HG03103 (cell line): Measurements from ENCODE around the gene CHST15.

Experiments used
- ATAC-seq: cut with Tn5 transposase; IDR thresholded peaks from one replicate; pipeline ENCODE4 v1.9.1; 2021; ENCODE audit warnings: low read depth; ENCODE audit not compliant: unreplicated experiment

CHST15 gene

DNA sequence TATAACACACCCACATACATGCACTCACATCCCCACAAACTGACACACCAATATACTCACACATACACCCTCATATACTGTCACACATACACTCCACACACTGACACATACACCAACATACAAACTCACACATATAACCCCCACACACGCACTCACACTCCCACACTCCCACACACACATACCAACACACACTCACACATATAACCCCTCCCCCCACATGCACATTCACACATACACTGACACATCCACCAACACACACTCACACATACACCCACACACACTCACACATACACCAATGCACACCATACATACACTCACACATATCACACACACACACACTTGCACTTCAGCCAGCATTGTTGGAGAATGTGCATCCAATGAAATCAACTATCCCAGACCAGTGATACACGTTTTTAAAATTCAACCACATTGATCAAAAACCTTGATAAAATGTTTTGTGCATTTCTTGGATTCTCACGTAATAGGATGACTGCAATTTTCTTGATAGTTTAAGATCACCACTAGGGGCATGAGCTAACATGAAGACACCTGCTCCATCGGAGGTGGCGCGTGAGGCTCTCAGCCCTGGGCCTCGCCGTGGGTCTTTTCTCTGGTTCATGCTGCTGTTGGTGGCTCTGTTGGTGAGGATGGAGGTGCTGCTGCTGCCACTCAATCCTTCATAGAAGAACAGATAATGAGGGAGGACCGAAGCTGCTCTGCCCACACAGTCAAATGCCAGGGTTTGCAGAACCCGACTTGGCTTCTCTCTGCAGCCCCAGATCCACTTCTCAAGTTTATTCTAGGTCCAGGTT lies 32.1 kb upstream of the CHST15 start:
- ATAC-seq, result no peak

DNA sequence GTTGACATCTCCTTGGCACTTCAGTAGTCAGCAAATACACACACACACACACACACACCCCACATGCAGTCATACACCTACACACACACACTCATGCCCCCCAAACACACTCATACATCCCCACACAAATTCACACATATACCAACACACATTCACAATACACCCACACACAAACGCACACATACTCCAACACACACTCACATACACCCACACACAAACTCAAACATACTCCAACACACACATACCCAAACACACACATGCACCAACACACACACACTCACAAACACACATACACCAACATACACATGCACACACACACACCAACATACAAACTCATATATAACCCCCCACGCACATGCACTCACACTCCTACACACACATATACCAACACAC lies 31.4 kb upstream of the CHST15 start:
- ATAC-seq, result no peak

DNA sequence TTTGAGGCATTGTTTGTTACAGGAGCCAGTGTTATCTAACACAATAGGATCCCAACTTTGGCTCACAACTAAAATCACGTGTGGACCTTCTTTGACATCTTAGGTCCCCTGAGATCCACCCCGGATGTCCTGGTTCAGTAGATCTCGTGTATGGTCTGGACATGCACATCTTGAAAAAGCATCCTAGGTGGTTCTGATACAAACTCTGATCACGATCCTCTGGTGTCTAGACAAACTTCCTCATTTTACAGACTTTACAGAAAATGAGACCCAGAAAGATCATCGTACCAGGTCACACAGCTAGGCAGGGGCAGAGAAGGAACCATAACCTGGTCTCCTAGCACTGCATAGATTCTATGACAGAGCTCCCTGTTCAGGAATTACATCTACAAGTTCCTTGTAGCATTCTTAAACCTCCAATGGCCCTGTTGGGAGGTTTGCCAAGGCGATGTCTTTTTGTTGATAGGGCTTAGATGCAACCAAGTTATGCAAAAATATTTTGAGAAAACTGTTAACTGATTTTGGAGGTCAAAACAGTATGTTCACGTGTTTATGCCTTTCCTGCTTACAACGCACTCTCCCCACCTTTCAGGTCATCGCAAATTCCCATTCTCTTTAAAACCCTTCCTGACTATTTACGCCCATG lies 30.8 kb upstream of the CHST15 start:
- ATAC-seq, result no peak

DNA sequence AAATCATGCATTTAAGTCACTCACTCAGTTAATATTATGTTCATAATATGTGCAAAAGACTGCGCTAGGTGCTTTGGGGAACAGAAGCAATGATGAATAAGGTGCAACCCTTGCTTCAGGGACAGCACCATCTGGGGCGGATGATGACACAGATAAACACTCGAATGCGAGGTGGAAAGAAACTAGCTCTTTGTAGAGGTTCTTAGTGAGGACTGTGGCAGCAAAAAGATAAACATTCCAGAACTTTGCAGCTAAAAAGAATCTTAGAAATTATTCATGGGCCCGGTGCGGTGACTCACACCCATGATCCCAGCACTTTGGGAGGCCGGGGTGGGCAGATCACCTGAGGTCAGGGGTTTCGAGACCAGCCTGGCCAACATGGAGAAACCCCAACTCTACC lies 29.8 kb upstream of the CHST15 start:
- no peak for ATAC-seq

DNA sequence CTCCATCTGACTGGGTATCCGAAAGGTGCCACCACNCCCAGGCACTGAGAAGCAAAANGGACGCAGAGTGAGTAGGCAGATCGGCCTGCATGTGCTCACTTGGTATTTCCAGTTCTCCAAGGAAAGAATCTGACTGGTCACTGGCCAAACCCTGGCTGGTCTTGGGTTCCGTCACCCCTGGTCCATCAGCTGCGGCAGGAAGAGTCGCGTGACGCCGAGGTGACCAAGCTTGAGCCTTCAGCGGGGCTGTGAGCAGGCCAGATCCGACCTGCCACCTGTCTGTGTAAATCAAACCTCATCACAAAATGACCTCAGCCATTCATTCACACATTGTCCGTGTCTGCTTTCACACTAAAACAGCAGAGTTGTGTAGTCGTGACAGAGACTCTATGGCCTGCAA lies 28.8 kb upstream of the CHST15 start:
- no peak for ATAC-seq

DNA sequence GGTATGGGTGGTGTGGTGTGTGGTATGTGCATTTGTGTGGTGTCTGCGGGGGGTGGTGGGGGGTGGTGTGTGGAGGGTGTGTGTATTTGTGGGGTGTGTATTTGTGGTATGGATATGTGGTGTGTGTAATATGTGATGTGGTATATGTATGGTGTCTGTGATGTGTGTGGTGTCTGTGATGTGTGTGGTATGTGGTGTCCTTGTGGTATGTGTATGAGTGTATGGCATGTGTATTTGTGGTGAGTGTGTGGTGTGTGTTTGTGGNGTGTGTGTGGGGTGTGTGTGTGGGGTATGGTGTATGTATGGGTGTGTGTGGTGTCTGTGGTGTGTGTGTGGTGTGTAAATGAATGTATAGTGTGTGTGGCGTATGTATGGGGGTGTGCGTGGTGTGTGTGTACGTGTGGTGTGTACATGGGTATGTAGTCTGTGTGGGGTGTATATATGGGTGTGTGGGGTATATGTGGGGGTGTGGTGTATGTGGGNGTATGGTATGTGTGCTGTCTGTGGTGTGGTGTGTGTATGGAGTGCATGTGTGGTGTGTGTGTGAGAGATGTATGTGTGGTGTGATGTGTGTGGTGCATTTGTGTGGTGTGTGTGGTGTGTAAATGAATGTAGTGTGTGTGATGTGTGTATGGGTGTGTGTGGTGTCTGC lies 27.1 kb upstream of the CHST15 start:
- ATAC-seq, result no peak

DNA sequence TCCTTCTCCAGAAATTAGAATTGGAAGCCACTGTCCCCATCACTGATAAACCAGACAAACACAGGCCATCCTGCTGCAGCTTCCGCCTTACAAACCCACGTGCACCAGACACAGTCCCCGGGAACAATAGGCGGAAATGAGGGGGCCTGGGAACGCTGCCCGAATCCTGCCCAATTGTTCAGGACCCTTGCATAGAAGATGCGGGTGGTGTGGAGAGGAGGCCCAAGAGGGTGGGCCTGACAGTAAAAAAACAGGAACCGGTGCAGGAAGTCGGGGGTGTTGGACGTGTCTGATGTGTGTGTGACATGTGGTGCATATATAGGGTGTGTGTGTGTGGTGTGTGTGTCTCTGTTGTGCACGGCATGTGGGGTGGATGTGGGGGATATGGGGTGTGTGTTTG lies 26.5 kb upstream of the CHST15 start:
- ATAC-seq, result no peak

DNA sequence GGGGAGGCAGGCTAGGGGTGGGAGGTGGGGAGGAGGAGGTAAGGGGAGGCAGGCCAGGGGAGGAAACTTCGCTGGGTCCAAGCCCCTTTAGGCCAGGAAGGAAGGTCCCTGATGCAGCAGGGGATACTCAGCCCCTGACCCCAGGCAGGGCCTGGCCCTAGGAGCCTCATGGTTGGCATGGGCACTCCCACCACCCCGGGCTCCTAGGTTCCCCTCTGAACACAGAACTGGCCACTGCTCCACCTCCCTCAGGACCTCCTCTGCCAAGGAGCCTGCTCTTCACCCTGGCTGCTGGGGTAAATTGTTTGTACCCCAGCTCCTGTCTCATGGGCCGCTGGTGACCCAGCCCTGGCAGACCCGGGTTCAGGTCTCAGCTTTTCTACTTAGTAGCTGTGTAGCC lies 25.8 kb upstream of the CHST15 start:
- no peak for ATAC-seq

DNA sequence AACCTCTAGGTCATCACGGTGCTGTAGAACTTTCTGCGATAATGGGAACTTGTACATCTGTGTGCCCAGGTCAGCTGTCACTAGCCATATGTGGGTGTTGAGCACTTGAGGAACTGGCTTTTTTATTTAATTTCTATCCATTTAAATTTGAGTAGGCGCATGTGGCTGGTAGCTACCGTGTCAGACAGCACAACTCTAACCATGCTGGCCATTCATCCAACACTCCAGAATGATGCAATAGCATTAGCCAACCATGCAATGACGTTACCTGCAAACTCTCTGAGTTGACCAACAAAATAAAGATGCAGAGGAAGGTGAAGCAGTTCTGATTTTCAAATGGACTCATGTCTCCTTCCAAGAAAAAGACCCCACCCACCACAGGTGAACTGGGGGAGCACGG lies 24.4 kb upstream of the CHST15 start:
- ATAC-seq, result no peak

DNA sequence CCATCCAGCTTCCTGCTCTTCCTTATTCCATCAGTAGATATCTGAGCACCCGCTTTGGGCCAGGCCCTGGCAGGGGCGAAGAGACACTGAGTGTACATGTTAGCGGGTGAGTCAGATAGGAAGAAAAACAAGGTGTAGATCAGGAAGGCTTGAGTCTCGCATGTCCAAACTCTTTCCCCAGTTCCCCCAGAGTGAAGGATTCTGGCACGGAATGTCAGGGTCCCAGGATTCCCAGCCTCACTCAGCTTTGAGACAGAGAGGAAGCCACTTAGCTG lies 24.1 kb upstream of the CHST15 start:
- ATAC-seq, result no peak

DNA sequence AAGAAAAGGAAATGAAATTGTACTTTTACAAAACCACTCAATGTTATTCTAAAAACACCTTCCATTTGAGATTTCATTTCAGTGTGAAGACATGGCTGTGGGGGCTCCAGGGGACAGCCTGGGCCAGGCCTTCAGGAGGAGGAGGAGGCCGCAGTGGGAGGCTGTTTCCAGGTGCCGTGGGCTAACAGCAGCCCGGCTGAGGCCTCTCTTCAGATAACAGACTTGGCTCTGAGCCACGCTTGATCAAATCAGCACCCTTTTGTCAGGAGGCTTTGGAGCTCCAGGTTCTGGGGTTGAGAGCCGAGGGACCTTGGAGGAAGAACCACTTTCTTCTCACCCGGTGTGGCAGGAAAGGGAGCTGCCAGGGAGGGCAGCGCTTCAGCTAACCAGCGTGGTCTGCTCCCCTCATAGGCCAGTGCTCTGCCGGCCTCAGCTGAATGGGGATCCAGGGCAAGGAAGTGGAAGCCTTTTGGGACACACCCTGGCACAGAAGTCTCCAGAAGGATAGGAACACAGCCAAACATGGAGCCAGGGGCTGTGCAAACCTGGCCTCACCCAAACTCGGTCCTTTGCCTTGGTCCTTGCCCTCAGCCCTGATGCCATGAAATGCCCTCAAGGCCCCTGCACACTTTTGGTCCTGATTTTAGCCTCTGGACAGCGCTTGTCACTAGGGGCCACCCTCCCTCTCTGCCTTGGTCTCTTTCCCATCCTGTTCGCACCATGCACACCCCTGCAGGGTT lies 23.5 kb upstream of the CHST15 start:
- ATAC-seq, result no peak

DNA sequence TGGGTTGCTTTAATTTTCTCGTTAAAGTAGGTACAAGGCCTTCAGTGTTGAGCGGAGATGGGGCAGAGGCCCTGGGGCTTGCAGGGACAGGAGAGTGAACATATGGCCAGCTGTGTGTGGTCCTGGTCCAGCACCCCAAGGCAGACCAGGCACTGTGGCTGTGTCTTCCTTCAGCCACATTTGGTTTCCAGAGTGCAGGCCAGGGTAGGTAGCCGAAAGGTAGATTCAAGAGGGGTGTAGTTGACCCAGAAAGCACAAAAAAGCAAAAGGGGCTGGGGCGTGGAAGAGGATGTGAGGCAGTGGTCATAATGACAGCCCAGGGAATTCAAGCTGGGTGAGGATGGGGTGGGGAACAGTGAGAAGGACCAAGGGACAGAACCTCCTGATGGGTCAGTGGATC lies 21.3 kb upstream of the CHST15 start:
- ATAC-seq, result no peak

DNA sequence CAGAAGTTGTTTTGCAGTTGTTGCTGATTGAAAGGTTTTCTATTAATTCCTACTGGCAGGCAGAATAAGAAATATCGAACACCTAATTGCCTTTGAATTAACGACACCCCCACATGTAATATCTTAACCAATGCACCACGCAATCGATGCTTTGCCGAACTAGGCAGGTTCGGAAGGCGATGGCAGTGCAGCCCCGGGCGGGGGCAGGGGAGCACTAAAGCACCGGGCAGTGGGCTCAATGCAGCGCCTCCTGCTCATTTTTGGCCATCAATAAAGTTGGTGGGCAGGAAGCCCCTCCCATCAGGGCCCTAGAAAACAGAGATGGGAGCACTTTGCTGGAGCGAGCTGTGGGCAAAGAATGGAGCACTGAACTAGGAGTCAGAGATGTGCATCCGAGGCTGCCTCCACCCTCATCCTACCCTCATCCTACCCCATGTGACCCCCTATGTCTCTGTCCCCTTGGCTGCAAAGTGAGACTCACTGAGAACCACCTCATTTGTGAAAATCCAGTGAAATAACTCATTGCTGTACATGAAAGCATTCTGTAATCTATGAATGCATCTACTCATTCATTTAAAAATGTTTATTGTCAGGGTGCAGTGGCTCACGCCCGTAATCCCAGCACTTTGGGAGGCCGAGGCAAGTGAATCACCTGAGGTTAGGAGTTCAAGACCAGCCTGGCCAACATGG lies 19.6 kb upstream of the CHST15 start:
- no peak for ATAC-seq

DNA sequence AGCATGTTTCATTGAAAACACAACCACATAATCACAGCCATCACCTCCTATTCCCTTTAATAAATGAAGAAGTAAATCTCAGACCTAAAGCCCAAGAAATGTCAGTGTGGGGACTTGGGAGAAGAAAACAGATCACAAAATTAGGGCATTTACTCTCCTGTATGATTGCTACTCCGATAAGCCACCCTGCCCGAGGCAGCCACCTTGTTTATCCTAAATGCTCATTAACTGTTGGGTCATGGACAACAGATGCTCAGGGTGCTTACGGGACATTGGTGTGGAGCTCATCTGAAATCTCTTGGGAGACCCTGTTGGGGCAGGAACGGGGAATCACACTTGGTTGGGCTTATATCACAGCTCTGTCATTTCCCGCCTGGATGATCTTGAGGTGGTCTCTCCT lies 17.5 kb upstream of the CHST15 start:
- no peak for ATAC-seq

DNA sequence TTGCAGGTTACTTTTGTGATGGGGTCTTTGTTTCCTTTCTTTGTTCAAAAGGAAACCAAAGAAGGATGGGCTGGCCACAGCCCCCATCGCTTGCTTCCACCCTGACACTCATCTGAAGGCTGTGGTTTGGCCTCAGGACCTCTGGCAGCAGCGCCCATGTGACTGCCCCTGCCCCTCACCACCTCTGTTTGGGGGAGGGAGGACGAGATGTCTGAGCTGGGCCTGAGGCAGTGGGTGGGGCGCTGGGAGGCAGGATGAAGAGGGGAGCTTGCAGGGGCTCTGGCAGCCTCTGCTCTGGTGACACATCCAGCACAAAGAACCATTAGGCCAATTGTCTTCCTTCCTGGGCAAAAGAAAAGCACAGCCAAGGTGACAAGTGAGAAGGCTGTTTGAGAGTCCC lies 15.9 kb upstream of the CHST15 start:
- ATAC-seq, result no peak

DNA sequence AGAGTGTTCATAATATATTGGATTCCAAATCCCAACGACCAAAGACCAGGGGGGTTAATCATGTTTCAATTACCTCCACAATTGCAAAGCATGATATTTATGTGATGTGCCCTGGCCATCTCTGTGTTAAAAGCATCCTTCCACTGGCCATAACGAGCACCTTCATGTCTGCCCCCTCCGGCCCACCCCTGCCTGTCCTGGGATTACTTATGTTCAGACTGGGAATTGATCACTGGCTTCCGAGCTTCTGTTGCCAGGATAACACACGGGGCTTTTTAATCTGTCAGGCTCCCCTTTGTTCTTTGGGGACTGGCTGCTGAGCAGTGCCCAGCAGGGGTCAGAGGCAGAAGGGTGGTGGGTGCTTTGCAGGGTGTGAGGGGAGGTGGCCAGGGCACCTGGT lies 13.7 kb upstream of the CHST15 start:
- no peak for ATAC-seq

DNA sequence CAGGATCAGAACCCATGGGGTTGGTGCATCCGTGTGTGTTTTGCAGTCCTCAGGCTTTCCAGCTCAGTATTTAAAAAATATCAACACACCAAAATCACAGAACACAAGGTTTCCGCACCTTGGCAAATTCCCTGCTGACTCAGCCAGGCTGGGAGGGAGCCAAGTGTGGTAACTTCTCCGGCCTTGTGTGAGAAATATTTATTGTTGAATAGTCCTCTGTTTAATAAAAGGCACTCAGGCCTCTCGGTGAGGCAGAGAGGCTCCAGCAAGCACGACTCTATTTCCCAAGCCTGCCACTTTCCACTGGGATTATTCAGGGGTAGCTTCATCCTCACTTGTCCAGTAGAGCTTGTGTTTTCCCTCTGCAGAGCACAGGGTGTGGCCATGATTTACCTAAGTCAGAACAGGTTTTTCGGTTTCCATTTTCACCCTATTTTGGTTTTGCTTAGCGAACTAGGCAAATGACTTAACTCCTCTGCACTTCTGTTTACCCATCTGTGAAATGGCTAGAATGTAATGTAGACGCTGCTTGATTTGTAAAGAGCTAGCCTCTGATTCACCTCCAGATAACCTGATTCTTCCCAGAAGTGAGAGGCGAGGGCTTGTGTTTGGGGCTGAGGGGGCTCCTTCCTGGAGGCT lies 13.0 kb upstream of the CHST15 start:
- ATAC-seq, result peak; percentile 80

DNA sequence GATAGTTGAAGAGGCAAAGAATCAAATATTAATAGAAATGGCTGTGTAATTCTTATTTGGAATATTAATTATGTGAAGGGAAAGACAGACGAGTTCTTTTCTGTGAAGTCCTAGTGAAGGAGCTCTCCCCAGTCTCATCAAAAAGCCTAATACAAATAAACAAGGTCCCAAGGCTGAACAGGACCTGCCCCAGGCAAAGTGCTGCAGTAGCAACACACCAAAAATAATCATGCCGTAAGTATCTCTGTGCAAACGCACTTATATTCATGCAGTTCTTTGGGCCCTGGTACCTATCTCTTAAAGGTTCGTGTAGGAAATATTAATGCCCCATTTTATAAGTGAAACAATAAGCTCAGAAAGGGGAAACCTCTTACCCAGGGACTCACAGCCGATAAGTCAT lies 12.2 kb upstream of the CHST15 start:
- ATAC-seq, result no peak

DNA sequence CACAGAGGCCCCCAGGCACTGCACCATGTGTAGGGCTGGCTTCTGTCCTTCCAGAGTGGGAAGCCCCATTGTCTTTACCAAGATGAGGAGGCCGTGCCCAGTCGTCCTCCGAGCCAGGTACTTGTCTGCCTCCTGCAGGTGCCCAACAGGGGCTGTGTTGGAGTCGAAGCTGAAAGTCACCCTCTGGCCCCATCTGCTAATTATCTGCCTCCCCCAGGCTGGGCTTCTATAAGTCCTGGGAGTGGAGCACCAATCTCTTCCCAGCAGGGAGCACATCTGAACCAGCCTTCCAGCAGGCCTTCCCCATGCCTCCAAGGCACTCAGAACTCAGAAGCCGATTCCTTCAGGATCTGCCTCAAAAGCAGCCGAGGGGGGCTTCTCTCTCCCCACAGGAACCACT lies 11.6 kb upstream of the CHST15 start:
- no peak for ATAC-seq

DNA sequence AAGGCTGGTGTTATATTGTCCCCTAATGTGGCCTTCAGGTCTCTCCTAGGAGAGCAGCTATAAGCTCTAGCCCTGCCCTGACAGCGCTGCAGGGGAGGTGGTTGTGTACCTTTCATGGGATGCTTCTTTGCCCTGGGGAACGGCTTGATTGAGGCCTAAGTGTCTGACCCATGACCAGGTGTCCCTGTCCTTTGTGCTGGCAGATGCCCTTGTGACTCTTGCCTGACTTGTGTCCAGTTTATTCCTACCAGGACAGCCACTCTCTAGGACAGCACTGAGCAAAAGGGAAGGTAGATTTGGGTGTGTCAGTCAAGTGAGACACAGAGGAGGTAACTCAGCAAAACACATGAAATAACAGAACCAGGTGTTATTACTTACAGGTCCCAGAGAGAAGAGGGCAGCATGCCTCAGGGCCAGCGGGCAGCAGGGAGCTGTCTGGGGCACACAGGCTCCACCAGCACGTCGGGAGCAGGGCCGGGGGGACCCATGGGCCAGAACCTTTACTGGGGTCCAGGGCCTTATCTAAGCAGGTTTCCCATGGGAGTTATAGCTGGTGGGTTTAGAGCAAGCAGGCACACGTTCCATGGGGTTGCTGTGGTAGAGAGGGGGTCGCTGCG lies 10.7 kb upstream of the CHST15 start:
- no peak for ATAC-seq
